ENCODE results near the gene PLOD1.
"Not testable (repeated sequence)": the region's sequence is repeated elsewhere in the genome, so short reads cannot be mapped to it uniquely, and the experiment has no call there.

PLOD1 gene

DNA sequence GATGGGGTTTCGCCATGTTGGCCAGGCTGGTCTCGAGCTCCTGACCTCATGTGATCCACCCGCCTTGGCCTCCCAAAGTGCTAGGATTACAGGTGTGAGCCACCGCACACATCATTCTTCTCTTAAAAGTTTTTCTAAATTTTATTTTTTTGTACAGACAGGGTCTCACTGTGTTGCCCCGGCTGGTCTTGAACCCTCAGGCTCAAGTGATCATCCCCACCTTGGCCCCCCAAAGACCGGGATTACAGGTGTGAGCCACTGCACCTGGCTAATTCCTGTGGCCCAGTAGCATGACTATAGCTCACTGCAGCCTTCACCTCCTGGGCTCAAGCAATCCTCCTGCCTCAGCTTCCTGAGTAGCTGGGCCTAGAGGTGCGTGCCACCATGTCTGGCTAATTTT is 5.3 kb downstream of the PLOD1 start:
- not testable (repeated sequence) for DNase-seq

DNA sequence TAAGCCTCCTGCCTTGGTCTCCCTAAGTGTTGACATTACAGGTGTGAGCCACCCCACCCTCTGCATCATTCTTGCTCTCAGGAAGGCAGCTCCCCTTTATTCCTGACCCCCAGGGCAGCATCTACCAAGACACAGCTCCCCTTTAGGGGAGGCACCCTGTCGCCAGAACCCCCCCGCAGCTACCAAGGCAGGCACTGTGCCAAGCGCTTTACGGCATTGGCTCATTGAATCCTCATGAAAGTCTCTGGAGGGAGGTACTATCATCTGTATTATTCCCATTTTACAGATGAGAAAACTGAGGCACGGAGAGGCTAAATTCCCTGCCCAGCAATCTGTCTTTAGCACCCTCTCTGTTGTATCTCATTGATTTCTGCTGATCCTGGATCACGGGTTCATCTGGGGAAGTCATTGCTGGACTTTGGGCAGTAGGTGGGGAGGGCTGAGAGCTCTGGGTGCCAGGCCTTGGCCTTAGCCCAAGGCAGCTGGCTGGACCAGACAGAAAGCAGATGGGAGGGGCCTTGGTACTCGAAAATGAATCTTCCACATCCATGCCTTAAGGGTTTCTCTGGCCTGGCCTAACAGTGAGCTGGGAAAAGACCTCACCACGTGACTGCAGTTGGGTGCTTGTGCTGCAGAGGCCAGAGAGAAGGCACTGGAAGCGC is 5.9 kb downstream of the PLOD1 start:
- no peak for DNase-seq

DNA sequence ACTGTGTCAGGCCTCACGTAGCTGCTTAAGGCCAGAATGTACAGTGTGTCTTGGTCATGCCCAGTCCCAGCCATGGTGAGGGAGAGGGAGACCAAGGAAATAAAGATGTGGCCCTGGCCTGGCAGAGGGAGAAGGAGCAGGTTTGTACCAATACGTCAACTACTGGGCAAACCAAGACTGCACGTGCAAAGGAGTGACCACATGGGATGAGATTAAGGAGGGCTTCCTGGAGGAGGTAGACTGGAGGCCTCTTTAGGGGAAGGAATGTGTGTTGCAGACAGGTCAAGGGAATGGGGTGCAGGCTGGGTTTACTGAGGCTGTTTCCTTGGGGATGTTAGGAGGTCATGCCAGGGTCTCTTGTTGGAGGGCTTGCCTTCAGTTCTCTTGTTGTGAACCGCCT is 7.8 kb downstream of the PLOD1 start:
- no peak for DNase-seq

DNA sequence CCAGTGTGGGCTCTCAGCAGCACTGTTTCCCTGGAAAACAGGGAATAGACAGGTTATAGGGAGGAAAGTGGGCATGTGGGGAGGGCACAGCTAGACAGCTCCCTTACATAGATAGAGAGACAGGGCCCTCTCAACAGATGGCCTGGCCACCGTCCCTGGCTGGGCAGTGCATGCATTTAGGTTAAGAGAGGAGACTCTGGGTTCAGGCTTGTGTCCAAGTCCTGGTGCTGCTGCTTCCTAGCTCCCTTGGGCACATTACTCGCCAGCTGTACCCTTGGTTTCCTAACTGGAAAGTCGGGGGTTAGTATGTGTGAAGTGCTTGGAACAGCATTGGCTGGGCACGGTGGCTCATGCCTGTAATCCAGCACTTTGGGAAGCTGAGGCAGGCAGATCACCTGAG is 9.1 kb downstream of the PLOD1 start:
- DNase-seq: no peak

DNA sequence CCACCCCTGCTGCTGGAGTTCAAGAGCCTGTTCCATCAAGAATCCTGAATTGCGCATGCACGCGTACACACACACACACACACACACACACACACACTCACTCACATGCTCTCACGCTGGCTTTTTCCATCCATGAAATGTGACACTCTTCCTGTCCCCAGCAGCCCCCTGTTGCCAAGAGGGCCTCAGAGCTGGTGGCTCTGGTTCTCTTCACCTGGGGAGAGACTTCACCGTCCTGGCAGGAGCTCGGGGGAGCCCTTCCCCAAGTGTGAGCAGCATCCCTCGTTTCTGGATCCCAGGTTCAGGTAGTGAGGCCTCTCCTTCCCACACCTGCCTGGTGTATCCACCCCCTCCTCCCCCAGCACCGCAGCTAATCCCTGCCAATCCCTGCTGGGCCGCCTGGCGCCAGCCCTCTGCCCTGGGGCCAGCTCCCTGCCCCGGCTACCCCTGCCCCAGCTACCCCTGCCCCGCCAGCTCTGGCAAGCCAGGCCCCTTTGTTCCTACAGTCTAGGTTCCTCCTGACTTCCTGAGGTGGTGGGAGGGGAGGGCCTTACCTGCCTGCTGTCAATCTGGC is 9.9 kb downstream of the PLOD1 start:
- DNase-seq: peak; percentile 64 to 84 (median 84)

DNA sequence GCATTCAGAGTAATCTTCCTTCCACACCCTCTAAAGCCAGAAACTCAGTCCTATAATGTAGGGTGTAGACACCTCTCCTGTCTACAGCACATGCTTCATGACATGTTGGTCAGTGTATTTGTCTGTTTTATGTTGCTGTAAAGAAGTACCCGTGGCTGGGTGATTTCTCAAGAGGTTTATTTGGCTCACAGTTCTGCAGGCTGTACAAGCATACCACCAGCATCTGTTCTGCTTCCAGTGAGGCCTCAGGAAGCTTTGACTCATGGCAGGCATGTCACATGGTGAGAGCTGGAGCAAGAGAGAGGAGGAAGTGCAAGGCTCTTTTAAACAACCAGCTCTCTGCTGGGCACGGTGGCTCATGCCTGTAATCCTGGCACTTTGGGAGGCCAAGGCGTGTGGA is 12.1 kb downstream of the PLOD1 start:
- DNase-seq: no peak

DNA sequence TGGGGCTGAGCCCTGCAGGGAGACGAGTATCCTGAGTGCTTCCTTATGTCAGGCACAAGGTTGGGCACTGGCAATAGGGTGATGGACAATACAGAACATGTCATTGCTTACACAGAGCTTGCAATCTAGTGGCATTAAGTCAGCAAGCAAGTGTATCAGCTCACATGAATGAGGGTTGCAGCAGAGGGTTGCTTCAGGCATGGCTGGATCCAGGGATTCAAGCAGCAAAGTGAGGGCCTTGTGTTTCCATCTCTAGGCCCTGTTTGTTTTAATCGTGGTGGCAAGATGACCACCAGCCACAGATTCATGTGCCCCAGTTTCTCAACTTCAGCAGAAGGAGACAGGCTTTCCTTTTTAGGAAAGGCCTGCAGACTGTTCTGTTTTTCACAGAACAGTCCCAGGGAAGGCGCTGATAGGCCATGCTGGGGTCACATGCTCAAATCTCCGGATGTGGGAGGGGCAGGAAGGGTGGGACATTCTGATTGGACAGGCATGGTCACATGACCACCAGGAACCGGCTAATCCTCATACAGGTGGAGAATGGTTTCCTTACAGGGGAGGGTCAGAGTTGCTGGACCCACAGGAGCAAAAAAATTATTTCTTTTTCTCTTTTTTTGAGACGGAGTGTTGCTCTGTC is 14.4 kb downstream of the PLOD1 start:
- no peak for DNase-seq

DNA sequence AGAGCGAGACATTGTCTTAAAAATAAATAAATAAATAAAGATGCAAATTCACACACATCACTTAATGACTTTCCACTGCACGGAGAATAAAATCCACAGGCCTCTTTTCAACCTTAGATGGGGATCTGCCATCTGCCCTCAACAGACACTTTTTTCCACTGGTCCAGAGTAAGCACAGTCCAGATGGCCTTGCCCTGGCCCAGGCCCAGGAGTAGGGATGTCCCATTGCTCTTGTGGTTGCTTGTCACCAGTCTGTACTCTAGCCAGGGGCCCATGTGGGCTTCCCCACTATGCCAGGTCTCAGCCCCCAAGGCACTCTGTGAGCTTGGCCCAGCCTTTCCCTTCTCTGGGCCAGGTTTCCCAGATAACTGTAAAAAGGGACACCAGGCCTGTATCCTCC is 17.4 kb downstream of the PLOD1 start:
- DNase-seq: no peak

DNA sequence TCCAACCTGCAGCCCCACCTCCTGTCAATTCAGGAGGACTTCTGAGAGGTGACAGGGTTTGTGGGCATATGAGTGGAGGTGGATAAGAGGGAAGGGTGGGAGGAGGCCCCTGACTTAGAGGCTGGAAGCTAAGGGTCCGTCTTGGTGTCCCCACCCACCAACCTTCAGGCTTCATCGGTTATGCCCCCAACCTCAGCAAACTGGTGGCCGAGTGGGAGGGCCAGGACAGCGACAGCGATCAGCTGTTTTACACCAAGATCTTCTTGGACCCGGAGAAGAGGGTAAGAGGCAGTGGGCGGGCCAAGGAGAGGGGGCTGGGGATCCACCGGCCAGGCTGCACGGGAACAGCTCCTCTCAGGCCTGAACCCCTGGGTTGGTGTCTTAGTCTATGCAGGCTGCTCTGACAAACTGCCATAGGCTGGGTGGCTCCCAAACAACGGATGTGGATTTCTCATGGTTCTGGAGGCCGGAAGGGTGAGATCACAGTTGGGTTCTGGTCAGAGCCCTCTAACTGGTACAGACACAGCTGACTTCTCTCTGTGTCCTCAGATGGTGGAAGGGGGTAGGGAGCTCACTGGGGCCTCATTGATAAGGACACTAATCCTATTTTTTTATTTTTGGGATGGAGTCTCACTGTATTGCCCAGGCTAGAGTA is 18.1 kb downstream of the PLOD1 start:
- no peak for DNase-seq

DNA sequence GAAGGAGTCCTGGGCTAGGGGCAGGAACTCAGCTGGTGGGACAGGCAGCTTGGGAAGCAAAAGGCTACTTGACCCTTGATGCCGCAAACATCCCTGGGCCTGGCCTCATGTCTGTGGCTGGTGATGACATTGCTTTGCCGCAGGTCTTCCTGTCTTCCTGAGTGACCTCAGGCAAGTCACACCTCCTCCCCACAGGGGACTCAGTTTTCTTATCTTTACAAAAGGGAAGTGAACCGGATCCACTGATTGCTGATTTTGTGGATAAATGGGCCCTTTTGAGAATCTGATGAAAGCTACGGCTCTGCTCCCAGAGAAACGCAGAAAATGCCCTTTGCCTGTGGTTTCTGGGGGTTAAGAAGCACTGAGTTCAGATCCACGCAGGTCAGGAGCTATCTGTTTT is 20.7 kb downstream of the PLOD1 start:
- DNase-seq: no peak

DNA sequence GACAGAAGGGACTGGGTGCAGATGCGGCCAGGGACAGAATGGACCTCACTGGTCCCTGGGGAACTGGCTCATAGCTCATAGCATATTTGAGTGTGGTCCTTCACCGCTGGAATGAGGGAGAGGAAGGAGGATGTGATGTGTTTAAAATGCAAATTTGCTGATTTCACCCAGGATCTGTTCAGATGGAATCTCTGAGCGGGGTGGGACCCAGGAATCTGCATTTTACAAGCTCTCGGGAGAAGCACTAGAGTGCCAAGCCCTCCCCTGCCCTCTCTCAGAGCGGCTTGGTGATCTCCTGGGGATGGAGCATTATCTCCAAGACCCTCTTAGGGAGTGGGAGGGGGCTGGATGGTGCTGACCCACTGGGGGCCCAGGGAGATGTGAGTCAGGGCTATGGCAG is 22.9 kb downstream of the PLOD1 start:
- DNase-seq: no peak

DNA sequence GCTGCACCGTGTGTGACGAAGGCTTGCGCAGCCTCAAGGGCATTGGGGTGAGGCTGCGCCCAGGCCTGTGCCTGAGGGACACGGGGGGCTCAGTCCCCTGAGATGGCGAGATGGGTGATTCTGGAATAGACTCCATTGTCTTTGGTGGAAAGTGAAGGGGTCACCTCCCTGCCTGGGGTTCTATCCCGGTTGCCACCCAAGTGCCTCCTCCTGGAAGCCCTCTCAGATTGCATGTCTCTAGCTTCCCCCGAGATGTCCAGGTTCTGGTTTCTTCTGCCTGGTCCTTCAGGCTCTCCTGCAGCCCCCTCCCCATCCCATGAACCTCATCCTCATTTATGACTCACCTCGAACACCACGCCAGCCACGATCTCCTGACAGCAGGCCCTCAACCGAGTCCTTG is 23.4 kb downstream of the PLOD1 start:
- no peak for DNase-seq

DNA sequence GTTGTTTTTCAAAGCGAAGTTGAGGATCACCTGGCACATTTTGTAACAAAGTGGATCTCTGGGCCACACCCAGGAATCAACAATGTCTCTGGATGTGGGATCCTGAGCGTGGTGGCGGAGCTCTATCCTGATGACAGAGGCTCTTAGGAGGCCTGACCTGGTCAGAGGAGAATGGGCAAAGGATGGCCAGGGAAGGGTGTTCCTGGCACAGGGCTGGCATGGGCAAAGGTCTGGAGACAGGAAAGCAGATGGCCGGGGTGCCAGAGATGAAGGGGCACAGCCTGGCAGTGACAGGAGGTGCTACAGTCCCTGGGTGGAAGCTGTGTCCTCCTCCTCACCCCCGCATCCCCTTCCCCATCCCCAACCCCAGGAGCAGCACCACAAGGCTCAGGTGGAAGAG is 25.8 kb downstream of the PLOD1 start:
- no peak for DNase-seq

DNA sequence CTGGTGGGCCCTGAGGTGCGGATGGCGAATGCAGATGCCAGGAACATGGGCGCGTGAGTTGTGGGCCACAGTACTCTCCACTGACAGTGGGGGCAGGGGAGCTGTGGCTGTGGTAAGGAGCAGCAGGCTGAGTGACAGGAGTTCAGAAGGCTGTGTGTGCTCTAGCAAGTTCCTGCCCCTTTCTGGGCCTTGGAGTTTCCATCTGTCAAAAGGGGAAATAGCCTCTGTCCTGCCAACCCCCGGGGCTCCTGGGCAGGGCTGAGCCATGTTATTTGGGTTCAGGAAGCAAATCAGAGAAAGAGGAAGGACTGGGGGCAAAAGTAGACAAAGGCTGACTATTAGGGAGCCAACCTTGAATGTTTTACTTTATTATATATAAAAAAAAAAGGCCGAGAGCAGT is 26.2 kb downstream of the PLOD1 start:
- no peak for DNase-seq

DNA sequence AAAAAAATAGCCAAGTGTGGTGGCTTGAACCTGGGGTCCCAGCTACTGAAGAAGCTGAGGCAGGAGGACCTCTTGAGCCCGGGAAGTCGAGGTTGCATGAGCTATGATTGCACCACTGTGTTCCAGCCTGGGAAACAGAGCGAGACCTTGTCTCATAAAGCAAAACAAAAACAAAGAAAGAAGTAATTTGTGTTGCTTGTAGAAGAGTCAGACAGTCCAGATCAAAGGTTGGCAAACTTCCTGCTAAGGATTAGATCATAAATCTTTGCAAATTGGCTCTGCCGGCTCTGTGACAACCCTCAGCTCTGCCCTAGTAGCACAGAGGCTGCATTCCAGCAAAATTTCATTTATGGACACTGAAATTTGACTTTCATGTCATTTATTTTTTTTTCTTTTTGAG is 26.7 kb downstream of the PLOD1 start:
- no peak for DNase-seq

DNA sequence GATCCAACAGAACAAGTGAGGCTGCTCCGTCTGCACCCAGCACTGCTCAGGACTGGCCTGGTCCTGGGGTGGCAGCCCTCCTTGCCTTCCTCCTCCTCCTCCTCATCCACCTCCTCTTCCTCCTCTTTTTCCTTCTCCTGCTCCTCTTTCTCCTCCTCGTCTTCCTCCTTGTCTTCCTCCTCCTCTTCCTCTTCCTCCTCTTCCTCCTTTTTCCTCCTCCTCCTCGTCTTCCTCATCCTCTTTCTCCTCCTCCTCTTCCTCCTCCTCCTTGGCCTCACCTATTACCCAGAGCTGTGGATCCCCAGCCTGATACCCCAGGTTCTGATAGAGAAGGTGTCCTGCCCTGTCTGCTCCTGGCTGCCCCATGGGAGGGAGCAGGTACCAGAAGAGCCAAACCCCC is 29.1 kb downstream of the PLOD1 start:
- DNase-seq: no peak

DNA sequence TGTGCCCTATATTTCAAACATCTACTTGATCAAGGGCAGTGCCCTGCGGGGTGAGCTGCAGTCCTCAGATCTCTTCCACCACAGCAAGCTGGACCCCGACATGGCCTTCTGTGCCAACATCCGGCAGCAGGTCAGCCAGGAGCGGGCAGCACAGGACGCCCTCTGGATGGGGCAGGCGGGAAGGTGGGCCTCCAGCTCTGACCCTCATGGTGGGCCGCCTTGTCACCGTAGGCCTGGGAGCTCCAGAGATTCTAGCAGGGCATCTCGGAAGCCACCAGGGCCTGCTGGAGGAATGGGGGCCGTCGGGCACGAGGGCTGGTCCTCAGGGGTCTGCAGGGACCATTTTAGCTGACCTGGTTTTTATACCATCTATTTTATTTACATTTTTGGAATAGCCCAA is 30.1 kb downstream of the PLOD1 start:
- no peak for DNase-seq

DNA sequence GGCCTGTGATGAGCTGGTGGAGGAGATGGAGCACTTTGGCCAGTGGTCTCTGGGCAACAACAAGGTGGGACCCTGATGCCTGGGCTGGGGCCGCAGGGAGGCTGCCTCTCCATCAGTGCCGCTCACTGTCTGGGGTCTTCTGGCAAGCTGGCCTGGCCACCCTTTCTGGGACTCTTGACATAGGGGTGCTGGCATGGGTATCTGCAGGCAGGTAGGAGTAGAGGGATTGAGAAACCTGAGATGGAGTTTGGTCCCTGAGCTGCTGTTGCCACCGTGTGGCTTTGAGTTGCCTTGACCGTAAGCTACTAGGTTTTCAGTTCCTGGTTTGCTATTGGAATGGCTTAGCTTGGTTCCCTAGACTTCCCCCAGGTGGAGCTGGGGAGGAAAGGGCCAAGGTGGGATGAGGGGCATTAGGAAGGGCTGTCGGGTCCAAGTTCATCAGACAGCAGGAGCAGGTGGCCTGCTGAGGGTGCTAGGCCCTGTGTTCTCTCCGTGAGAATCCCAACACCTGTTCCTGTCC is 32.6 kb downstream of the PLOD1 start:
- peak; percentile 46 to 78 (median 61) for DNase-seq

DNA sequence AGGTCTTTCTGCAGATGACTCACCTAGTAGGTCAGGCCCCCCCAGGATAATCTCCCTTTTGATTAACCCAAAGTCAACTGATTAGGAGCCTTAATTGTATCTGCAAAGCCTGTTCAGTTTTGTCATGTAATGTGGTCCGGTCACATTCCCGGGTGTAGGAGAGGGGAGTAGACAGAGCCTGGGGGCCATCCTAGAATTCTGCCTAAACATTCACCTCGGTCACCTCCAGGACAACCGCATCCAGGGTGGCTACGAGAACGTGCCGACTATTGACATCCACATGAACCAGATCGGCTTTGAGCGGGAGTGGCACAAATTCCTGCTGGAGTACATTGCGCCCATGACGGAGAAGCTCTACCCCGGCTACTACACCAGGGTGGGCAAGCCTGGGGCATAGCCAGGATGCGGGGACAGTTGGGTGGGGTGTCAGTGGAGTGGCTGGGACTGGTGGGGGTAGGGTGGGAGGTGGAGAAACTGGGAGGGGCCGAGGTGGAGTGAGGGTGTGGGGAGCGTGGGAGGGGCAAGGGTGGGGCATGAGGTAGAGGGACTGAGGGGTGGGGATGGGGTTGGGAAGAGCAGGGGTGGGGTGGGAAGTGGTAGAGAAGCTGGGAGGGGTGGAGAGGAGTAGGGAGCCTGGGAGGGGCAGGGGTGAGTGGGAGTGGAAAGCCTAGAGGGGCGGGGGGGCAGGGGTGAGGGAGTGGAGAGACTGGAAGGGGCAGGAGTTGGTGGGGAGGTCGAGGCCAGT is 36.1 kb downstream of the PLOD1 start:
- DNase-seq: no peak

DNA sequence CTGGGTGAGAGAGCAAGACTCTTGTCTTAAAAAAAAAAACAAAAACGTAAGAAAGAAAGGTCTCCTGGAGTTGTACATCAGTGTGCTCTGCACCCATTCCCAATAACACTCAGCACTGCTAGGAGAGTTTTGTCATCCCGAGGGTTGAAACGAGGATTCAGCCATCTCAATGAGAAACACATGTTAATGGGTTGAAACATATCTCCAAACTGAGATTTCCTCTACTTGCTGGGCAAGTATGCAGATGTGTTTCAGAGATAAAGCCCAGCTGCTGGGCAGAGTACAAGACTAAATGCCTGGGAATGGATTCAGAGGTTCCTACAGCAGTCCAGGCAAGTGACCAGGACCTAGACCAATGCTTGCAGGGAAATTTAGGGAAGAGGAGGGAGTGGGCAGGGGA is 43.1 kb downstream of the PLOD1 start:
- no peak for DNase-seq

DNA sequence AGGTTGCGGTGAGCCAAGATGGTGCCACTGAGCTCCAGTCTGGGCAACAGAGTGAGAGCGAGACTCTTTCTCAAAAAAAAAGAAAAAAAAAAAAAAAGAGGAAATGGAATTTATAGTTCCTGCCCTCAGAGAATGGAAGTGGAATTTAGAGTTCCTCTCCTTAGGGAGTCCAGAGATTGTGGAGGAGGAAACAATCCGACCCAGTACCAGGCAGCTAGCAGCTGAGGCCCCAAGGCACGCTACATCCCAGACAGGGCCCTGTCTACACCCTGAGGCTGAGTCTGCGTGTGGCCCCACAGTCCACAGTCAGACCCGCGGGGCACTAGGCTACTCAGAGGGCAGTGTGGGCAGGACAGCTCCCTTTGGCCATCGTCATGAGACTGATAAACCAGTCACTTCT is 43.8 kb downstream of the PLOD1 start:
- DNase-seq: no peak

DNA sequence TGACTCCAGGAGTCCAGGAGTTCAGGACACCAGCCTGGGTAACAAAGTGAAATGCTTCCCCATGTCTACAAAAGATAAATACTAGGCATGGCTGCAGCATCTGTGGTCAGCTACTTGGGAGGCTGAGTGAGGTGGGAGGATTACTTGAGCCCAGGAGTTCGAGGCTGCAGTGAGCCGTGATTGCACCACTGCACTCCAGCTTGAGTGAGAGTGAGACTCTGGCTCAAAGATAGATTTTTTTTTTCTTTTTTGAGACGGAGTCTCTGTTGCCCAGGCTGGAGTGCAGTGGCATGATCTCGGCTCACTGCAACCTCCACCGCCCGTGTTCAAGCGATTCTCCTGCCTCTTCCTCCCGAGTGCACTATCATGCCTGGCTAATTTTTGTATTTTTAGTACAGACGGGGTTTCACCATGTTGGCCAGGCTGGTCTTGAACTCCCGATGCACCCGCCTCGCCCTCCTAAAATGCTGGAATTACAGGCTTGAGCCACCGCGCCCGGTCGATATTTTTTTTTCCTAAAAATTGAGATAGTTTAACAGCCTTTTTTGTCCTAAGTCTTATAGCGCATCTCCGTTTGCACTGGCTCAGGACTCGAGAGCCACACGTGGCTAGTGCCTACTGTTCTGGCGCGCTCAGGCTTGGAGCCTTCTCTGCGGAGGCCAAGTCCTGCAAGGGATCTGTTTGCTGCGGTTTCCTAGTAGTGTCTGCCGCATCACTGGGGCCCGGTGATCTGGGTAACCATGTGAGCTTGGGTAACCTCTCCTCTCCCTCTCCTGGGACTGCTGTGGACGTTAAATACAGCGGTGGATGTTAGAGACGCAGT is 44.7 kb downstream of the PLOD1 start:
- peak in 1 of 3 experiments; percentile 88 for DNase-seq

All from NCI-H1417 (cell line).